ENCODE measurements around the gene PLAC1. TPM values are rescaled to one million over a fixed set of nuclear protein-coding genes. Genes with fewer than 3 reads are reported as not detected.

The PLAC1 gene
- total and polyA plus RNA-seq, 2 of the 4 experiments (the other 2 are of a cell fraction): 0.36 to 0.74 TPM

DNA sequence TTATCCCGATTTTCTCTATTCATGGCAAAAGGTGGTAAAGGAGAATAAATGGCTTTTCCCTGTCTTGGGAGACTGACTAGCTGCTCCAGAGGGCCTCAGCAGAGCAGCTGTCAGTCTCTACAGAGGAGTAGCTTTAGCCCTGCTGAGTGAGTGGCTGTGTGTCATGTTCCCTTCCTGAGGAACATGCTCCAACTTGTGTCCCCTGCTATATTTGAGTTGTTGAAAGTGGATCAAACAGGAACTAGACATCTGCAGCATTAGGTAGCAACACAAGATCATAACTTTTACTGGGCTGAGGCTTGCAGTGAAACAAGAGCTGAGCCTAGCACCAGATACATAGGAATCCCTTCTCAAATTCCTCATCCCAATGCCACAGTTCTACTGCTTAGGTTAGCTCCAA lies 26.7 kb upstream of the PLAC1 start:
- ChIA-PET CTCF (no interaction called here), POLR2A (ENCODE audit: unreplicated experiment) (no interaction called here)
- H2AK9ac ChIP-seq (replicated peaks; ENCODE audit: low read depth, low read length, poor library complexity): no peak overlapping the region
- H3K36me3 ChIP-seq (ENCODE audit: control insufficient read depth, insufficient read depth, low read length): no peaks in the 10 kb centered on the region
- no peak overlapping the region for H2AK5ac ChIP-seq (ENCODE audit: low read depth, low read length)
- ATAC-seq (ENCODE audit: low read depth) (no peak), DNase-seq (no peak)
- H4K91ac ChIP-seq (ENCODE audit: insufficient read depth, low read depth, low read length): no peak overlapping the region
- no peaks in the 10 kb centered on the region for H4K20me1 ChIP-seq (ENCODE audit: insufficient read depth, low read length)
- dilution Hi-C loops (cut with HindIII; ENCODE audit: low sequenced_read_pairs, unreplicated experiment): no loop called here
- H2BK5ac ChIP-seq (ENCODE audit: low read depth, low read length, poor library complexity, severe bottlenecking): no peak overlapping the region
- 83% methylated on average over 1 of the region's 1 CpG; no CpG with 5 or more reads in 1 of the 2 experiments for WGBS, 2 experiments (ENCODE audit: extremely low coverage in 2 of 2, insufficient read length in 1 of 2)
- 0 out of 2 replicates have a peak overlapping the region, but pooled peaks have one; percentile 6 for H3K14ac ChIP-seq (replicated peaks; ENCODE audit: low read depth, low read length)
- no peak for TF ChIP-seq MAZ (IDR thresholded peaks at IDR 0.05; ENCODE audit: borderline replicate concordance, low read depth, low read length)
- TF ChIP-seq CHD1 (IDR thresholded peaks at IDR 0.05; ENCODE audit: low read depth, low read length): no peak
- TF ChIP-seq SMC3 (IDR thresholded peaks at IDR 0.05; ENCODE audit: low read depth, low read length): no peak
- no peak for TF ChIP-seq RFX5 (IDR thresholded peaks at IDR 0.05; ENCODE audit: low read depth, low read length)
- TF ChIP-seq, protein P1, sequence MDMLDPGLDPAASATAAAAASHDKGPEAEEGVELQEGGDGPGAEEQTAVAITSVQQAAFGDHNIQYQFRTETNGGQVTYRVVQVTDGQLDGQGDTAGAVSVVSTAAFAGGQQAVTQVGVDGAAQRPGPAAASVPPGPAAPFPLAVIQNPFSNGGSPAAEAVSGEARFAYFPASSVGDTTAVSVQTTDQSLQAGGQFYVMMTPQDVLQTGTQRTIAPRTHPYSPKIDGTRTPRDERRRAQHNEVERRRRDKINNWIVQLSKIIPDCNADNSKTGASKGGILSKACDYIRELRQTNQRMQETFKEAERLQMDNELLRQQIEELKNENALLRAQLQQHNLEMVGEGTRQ (IDR thresholded peaks at IDR 0.05; ENCODE audit: low read depth, low read length): no peak
- TF ChIP-seq NFE2L2 (IDR thresholded peaks at IDR 0.05; ENCODE audit: low read depth, low read length): no peak
- TF ChIP-seq POLR2A (IDR thresholded peaks at IDR 0.05; ENCODE audit: low read depth, low read length): no peak
- no peak for TF ChIP-seq BHLHE40 (IDR thresholded peaks at IDR 0.05; ENCODE audit: low read depth, low read length)
- no peaks in the 10 kb centered on the region for H3K9me3 ChIP-seq (ENCODE audit: control insufficient read depth, insufficient read depth, low read length)
- no peak overlapping the region for H3K4me2 ChIP-seq (ENCODE audit: low read depth, low read length)
- H3K23ac ChIP-seq (ENCODE audit: low read depth, low read length): peak overlapping the region; percentile 29; the same call in 1 of the 2 replicates
- no peaks in the 10 kb centered on the region for H3K9me1 ChIP-seq (ENCODE audit: insufficient read depth, low read length)
- H2AFZ ChIP-seq (replicated peaks; ENCODE audit: low read length, poor library complexity): no peak overlapping the region
- peak overlapping the region; percentile 11; the same call in 1 of the 2 replicates for H3K4ac ChIP-seq (ENCODE audit: low read depth, low read length)
- in situ Hi-C loops (cut with MboI; ENCODE audit: low sequenced_read_pairs): no loop called here
- peak overlapping the region; percentile 70; the same call in 1 of the 2 replicates for H4K5ac ChIP-seq (ENCODE audit: low read depth, low read length)
- no peak overlapping the region; a peak in 1 of 4 replicates for H4K8ac ChIP-seq (ENCODE audit: low read depth in 2 of 2, low read length in 2 of 2)
- intact Hi-C loops (cut with micrococcal nuclease): no loop called here
- peak overlapping the region; percentile 5; the same call in 1 of the 2 replicates for H2BK120ac ChIP-seq (ENCODE audit: low read depth, low read length)
- no peaks in the 10 kb centered on the region; the same call in 1 of the 2 replicates for H3K4me1 ChIP-seq (ENCODE audit: control insufficient read depth, insufficient read depth, low read length)
- no peak overlapping the region for H2BK20ac ChIP-seq (ENCODE audit: low read depth, low read length)
- H3K9ac ChIP-seq (ENCODE audit: low read depth, low read length): no peak overlapping the region
- H3K27me3 ChIP-seq (ENCODE audit: control insufficient read depth, insufficient read depth, low read length): no peaks in the 10 kb centered on the region
- H3K79me1 ChIP-seq (ENCODE audit: low read depth in 1 of 2, low read length in 2 of 2): no peaks in the 10 kb centered on the region
- no TSS peak for BruUV-seq (replicated peaks)
- peak overlapping the region; percentile 35; the same call in 1 of the 2 replicates for H3K18ac ChIP-seq (ENCODE audit: low read depth, low read length)
- no peak overlapping the region for H3K56ac ChIP-seq (ENCODE audit: extremely low read depth, insufficient read depth, low read length)
- H3K27ac ChIP-seq (ENCODE audit: insufficient read depth, low read length): no peak overlapping the region
- H2BK15ac ChIP-seq (ENCODE audit: low read depth, low read length): no peak overlapping the region
- H3K4me3 ChIP-seq (ENCODE audit: insufficient read depth, low read depth, low read length): no peak overlapping the region

Data from IMR-90 (cell line).